Measurements from ENCODE around the gene TMEM200B.
"Not testable (repeated sequence)": the region's sequence is repeated elsewhere in the genome, so short reads cannot be mapped to it uniquely, and the experiment has no call there.

TMEM200B gene

DNA sequence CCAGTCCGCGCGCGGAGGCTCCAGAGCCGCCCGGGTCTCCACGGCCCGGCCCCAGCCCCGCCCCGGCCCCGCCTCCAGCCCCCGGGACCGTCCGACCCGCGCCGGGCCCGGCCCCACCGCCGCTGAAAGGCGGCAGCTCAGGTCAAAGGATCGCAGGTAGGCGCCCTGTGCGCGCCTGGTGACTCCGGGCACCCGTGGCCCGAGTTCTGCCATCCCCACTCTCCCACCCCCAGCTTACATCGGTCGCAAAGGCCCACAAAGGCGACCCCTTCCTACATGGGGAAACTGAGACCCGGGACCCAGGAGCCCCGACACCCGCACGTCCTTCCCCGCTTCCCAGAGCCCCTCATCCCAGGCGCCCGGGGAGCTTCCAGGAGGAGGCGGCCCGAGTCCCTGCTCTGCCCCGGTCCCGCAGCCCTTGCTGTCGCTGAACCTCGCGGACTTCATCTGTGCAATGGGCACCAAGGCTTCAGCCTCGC lies at the start of gene TMEM200B:
Gene TMEM200B (minus strand): TSS at position 17 of the 479 bp plus-strand sequence. CDS start 2,075 bp downstream, outside the sequence.
- DNase-seq (ENCODE audit: low read depth), result no peak

DNA sequence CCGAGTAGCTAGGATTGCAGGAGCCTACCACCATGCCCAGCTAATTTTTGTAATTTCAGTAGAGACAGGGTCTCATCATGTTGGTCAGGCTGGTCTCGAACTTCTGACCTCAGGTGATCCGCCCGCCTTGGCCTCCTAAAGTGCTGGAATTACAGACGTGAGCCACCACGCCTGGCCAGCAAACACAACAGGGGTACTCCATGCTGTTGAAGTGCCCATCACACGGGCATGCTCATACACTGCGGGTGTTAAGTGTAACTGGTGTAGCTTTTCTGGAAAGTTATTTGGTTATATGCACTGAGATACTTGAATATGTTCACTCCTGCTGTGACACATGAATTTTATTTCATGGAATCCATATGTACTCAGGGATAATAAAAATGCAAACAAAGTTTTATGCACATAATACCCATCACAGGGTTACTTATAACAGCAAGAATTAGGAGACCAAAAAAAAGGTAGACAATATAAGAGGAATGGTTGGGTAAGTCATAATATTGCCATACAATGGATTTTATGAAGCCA lies 48.8 kb upstream of the TMEM200B start:
- no peak for DNase-seq (ENCODE audit: low read depth)

DNA sequence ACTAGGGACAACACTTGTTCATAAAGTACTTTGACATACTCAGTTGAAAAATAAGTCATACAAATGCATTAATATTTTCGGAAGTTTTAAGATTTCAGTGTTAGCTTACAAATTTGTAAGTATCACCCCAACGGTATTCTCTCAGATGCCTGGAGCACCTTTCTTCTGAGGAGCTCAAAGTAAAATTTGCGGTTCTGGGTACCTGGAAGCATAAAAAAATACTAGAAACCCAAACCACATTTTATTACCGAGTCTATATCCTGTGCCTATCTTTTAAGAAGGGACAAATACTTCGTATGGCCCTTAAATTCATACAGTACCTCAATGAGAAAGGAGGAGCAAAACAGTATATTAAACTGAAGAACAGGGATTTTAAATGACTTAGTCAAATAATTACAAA lies 47.8 kb upstream of the TMEM200B start:
- DNase-seq (ENCODE audit: low read depth), result no peak

DNA sequence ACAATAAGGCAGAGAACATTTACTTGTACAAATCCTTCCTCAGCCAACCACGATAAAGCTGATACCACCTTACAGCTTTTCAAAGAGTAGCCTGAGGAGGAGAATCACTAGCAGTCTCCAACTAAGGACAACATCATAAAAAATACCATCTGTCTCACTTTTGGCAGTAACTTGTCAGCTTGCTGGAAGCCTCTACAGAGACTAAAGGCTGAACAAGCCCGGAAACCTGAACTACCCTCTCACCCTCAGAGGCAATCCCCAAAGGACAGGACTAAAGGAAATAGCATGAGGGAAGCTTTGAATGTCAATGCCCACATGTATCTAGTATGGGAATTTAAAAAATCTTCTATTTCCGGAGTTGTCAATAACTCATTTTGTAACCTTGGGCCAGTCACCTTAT lies 47.4 kb upstream of the TMEM200B start:
- DNase-seq (ENCODE audit: low read depth), result no peak

DNA sequence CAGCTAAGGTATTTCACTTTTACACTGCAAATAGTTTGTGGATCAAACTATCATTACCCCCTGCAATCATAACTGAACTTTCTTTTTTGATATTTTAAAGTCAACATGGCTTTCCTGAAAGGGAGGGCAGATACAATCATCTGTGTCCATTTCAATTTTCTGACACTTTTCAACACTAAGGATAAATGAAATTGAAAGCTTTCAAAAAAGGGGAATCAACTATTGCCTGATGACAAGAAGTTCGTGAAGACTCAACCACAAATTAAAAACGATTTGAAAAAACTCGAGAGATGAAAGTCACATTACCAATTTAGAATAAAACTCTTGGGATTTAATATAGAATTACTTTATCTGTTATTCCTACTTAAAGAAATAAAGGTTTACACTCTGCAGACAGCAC lies 46.3 kb upstream of the TMEM200B start:
- DNase-seq (ENCODE audit: low read depth), result no peak

DNA sequence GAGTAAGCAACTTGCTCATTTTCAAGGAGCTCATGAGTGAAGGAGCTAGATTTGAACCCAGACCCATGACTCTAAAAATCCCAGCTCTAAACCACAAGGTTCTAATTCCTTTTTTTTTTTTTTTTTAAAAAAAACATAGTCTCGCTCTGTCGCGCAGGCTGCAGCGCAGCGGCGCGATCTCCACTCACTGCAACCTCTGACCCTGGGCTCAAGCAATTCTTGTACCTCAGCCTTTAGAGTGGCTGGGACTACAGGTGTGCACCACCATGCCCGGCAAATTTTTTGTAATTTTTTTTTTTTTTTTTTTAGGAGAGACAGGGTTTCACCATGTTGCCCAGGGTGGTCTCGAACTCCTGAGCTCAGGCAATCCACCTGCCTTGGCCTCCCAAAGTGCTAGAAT lies 44.2 kb upstream of the TMEM200B start:
- no peak for DNase-seq (ENCODE audit: low read depth)

DNA sequence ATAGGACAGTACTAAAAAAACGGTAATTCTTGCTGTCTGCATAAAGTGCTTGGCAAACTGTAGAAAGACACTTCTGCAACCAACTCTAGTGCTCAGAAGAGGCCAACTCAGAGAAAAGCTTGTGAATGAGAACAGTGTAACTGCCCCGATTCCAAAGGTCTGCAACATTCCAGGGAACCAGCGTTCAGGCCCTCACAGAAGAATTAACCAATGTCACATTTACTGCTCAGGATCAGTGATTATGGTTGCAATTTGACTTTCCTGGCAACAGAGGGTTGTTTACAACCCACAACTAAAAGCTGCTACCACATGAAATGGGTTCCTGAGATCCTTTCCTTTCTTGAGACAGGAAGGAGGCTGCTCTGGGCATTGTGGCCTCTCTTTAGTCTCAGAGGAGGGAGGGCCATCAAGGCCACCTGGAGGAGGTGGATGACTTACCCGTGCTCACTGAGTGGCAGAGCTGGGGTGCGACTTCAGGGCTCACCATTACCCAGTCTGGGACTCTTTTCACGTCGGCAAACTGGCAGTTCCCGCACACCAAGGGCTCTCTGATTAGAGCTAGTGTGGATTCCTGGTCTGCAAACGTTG lies 42.7 kb upstream of the TMEM200B start:
- no peak for DNase-seq (ENCODE audit: low read depth)

DNA sequence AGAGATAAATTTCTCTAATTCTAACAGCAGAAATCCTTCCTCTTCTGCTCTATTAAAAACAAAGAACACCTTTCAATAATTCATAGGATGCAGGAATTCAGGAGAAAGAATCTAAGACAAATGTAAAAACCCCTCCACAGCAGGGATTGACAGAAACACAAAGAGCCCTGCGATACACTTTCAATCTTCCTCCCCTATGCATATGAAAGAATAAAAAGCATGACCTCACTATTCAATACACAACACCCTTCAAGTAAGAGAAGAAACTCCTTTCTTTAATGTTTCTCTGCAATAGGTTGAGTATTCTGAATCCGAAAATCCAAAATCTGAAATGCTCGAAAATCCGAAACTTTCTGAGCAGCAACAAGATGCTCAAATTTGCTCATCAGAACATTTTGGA lies 40.9 kb upstream of the TMEM200B start:
- no peak for DNase-seq (ENCODE audit: low read depth)

DNA sequence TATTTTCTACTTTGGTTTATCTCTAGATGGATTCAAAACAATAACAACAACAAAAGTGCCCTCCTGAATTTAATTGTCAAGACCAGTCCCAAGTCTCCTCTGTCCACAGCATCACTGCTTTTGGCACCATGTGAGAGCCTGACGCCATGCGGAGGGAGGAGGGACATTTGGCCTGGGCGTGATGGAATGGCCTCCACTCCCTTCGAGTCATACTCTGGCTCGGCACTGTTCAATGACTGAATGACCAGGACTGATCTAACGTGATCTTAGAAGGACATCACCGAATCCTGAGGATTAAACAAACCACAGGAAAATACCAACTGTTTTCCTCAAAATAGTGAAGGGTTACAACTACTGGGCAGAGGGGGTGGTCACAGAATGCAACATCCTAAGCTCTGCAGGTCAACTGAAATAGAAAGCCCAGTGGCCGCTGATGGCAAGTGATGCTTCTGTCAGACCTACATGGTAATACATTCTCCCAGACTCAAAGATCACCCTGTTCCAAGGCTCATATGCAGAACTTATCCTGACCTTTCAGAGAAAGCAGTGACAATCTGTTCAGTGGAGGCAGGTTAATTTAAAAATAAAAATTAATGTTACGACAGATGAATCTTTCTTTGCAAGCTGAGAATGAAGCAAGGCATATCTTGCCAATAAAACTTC lies 38.9 kb upstream of the TMEM200B start:
- no peak for DNase-seq (ENCODE audit: low read depth)

DNA sequence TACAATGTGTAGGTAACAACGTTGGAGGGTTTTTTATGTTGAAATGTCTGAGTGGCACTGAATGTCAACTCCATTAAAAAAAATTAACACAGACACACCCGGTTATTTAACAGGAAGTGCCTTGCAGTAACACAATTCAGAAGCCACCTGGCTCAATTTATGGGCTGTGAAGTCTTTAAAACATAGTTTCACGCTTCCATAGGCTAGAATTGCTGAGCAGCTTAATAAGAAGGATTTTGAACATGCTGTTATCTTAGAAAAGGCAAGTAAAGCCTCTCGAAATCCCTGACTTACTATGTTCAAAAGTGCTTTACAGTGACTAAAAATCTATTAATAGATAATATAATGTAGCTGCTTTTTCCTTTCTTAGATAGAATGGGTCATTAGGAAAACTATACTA lies 38.3 kb upstream of the TMEM200B start:
- no peak for DNase-seq (ENCODE audit: low read depth)

DNA sequence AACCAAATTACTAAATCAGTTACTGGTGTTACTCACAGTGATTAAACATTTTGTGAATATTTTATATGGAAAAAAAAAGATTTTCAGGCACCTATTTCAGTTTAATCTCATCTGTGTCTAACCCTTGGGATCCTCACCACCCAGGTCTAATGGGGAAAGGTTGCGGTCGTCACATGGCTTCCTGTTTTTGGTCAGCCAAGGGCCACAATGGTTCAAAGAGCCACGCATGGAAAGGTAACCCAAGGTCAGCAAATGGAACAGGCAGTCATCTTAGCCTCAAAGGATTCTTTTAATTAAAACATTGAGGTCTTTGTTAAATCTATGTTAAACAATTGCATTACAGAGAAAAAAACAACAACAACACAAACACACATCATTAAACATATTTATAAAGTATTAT lies 36.1 kb upstream of the TMEM200B start:
- no peak for DNase-seq (ENCODE audit: low read depth)

DNA sequence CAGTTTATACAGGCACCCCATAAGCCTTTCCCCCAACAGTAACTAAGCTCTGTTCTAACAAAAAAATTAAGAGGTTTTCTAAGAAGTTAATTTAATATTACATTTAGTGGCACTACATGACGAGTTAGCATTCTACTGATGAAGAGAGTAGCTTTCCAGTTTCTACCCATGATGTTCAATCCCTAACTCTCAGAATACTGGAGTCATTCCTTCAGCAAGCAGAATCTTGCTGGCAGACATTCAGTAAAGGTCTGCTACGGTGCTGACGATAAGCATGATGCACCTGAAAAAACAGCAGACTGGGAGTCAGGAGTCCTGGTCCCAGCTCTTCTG lies 33.5 kb upstream of the TMEM200B start:
- DNase-seq (ENCODE audit: low read depth), result no peak

DNA sequence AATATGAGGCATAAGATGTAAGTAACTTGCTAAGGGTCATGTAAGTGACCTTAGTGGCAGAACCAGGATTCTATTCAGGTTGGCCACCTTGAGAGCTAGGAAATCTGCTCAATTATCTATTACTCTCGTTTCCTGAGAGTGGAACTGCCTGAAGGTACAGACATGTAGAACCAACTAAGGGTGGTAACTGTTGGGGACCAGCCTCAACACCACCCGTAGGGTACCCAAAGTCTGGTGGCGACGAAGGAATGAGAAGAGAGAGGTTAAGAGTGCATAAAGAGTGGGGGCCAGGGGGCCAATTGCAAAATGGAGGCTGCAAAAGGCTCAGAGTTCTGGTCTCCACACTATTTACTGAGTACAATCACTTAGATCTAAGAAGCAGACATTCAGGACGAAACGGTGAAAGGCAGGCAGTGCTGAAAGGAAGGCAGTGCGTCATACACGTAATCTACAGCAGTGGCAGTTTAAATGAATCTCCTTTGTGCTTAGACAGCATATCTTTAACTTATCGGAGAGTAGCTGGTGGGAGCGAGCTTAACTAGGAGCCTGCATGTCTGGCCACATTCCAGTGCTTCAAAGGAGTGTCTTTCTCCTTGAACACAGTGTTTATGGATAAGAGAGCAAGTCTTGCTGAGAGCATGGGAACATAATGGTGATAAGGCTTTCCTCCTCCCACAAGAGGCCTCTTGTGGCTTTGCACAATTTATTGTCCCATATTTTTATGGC lies 33.0 kb upstream of the TMEM200B start:
- DNase-seq (ENCODE audit: low read depth), result no peak

DNA sequence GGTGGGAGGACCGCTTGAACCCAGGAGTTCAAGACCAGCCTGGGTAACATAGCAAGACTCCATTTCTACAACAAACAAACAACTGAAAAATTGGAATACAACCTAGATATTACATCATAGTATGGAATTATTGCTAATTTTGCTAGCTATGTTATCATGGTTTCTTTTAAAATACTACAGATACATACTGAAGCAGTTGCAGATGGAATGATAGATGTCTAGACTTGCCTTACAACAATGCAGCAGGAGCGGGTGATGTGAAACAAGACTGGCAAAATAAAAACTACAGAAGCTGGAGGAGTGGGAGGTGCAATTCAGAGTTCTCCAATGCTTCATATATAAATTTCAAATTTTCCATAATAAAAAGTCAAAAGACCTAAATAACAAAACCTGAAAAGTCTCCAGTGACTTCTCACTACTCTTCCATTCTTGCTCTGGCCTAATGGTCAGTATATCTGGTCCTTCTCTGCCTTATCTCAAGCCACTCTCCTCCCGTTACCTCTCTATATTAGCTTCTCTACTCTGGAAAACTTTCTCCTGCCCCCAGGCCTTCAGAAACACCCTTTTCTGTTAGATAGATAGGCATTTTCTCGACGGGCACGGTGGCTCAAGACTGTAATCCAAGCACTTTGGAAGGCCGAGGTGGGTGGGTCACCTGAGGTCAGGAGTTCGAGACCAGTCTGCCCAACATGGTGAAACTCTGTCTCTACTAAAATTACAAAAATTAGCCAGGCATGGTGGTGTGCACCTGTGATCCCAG lies 28.5 kb upstream of the TMEM200B start:
- DNase-seq (ENCODE audit: low read depth), result no peak

DNA sequence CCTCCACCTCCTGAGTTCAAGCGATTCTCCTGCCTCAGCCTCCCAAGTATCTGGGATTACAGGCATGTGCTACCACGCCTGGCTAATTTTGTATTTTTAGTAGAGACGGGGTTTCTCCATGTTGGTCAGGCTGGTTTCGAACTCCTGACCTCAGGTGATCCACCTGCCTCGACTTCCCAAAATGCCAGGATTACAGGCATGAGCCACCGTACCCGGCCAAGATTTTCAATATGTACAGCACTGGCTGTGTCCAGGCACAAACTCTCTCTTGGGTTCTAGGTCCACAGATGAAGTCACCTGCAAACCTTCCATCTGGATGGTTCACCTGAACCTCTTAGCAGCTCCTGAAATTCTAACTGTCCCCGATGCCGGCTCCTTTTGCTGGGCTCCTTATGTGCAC lies 26.6 kb upstream of the TMEM200B start:
- not testable (repeated sequence) for DNase-seq (ENCODE audit: low read depth)

DNA sequence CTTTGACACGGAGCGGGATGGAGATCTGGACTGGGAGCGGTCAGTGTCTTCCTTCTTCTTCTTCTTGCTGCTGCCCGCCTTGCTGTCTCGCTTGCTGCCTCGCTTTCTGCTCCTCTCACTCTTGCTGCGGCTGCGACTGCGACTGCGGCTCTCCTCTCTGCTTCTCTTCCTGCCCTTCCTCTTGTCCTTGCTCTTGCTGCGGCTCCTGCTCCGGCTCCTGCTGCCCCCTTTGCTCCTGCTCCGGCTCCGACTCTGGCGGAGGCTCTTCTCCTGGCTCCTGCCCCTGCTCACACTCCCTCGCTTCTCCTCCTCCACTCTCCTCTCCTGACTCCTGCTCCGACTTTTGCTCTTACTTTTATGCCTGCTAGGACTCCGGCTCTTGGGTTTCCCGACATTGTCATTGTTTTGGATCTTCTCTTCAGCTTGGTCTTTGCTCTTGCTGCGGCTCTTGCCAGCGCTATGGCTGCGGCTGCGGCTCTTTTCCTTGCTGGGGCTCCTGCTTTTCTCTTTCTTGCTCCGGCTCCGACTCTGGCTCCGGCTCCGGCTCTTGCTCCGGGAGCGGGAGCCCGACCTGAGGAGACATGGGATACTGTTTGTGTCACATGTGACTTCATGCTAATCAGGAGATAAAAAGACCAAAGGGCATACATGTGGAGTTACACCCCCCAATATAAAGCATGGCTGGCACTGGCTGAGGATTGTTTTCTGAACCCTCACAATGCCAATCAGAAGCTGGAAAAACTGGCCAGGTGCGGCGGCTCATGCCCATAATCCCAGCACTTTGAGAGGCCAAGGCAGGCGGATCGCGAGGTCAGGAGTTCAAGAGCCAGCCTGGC lies 25.2 kb upstream of the TMEM200B start:
- DNase-seq (ENCODE audit: low read depth), result no peak

DNA sequence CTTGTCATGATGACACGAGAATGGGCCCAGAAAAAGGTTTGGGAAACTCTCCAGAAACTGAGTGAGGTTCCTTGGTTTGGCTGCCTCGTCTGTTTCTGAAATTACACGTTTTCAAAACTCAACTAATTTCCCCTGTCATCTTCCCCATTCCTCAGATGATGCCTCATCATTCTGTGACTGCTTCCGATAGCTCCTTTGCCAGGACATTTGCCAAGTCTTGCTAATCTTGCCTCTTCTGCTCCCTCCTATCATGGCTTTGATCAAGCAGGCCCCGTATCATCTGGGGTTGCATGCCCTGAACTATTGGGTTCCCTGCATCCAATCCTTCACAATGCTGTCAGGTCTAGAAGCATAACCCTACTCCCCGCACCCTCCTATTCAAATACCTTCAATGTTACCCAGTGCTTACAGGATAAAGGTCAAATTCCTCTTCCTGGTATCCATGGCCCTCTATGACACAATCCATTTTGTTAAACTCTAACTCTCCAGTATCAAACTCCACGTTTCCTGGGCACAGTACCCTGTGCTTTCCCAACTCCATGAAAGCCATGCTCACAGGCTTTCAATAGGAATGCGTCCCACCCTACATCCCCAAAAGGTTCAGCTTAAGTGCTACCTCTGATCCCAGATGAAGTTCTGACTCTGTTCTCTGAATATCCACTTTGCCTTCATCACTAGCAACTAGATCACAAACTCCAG lies 22.2 kb upstream of the TMEM200B start:
- peak; percentile 23 for DNase-seq (ENCODE audit: low read depth)

DNA sequence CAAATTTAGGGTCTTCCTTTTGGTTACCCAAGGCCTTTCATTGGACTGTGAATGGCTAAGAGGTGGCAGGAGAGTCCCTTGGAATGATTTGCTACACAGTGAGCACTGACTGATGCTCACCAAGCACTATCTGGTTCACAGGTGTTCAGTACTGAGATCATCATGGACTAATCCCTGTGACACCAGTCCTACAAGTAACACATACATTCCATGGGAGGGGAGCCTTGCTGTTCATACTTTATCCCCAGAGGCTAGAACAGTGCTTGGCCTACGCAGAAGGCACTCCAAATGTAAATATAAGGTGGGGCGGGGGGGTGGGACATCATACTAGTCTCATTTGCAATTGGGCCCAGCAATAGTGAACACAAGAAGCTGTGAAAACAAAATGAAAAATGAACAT lies 20.5 kb upstream of the TMEM200B start:
- DNase-seq (ENCODE audit: low read depth), result no peak

DNA sequence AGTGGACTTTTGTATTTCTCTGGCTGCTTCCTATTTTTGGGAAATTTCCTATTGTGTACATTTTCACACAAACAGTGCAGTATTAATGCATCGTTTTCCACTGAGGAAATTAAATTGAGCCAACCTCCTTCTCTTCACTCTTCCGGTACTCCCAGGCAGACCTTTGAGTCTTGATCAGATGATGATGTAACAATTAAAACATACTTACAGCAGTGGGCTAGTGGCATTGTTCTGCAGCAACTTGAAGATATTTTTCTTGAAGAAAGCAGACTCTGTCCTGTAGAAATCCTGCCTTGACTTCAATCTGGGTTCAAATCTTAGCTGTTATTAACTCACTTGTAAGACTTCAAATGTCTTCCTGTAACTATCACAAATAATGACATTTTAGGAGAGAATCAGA lies 19.0 kb upstream of the TMEM200B start:
- no peak for DNase-seq (ENCODE audit: low read depth)

DNA sequence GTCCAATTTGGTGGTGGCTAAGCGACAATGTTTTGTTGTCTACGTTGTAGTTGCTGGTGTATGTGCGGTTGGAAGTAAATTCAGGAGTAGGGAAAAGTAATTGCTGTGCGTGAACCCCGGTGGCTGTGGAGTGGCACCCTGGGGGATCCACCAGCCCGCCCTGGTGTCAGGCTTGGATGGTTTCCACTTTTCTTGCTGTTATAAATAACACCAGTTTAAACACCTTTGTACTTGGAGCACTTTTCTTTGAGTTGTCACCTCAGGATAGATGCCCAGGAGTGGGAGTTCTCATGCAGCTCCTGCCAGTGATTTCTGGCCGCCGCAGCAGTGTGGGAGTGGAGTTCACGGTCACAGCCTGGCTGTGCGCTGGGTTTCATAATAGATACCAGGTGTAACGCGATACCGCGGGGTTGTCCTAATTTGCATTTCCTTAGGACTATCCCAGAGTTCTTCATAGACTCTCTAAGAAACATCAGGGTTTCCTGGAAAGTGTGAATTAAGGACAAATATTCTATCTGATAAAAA lies 12.8 kb upstream of the TMEM200B start:
- no peak for DNase-seq (ENCODE audit: low read depth)

DNA sequence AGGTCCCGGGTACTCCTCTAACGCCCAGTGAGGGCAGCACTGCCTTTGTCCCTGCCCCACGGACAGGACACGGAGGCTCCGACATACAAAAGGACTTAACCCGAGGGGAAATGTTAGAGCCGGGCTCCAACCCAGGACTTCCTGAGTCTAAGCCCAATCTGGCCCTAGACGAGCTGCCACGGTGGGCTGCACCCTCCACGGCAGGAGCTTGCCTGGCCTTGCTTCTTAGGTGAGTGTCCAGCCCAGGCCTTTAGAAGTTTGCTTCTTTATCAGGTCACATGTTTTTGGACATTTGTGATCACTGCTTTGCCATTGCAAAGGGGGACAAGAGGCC lies 11.0 kb upstream of the TMEM200B start:
- DNase-seq (ENCODE audit: low read depth), result no peak
